Ovary (tissue), 9 donors: Measurements from ENCODE around the gene EIF4G2. TPM values are rescaled to one million over a fixed set of nuclear protein-coding genes. Genes with fewer than 3 reads are reported as not detected.

ENCODE experiments used
- DNase-seq, 5 donors: peaks; one replicate each; pipeline ENCODE4 v3.0.0-alpha.2; 2019 to 2020
- H3K27ac ChIP-seq, 2 donors: fragments of 200-600 bp; one replicate each; pipeline versions ENCODE4 v1.5.1 to v1.8.0; 2019 to 2022
- H3K27me3 ChIP-seq: fragments of 200-600 bp; one replicate; pipeline ENCODE4 v1.8.0; 2022
- H3K36me3 ChIP-seq: fragments of 200-600 bp; sonication (generic); one replicate; pipeline ENCODE4 v1.5.1; 2019
- H3K4me1 ChIP-seq: one replicate; pipeline ENCODE4 v1.8.1; 2013; ENCODE audit warnings: mild to moderate bottlenecking, moderate library complexity; ENCODE audit not compliant: insufficient read depth
- H3K4me3 ChIP-seq: fragments of 200-600 bp; sonication (generic); one replicate; pipeline ENCODE4 v1.5.1; 2017
- H3K9me3 ChIP-seq, 2 donors: fragments of 200-600 bp in 1 of 2; sonication (generic) in 1 of 2; one replicate each; pipeline versions ENCODE4 v1.5.1 to v1.8.1; 2013 to 2019; ENCODE audit warnings: mild to moderate bottlenecking in 1 of 2, moderate library complexity in 1 of 2
- CTCF ChIP-seq, 3 donors: fragments of 450-650 bp in 2 of 3; fragments of 200-600 bp in 1 of 3; IDR thresholded peaks; one replicate each; pipeline versions ENCODE4 v1.5.1 to v1.8.0; 2016 to 2022; ENCODE audit warnings: antibody characterized with exemption in 3 of 3, mild to moderate bottlenecking in 1 of 3
- EP300 ChIP-seq: sonication (generic); formaldehyde crosslinking; IDR thresholded peaks from one replicate; pipeline ENCODE4 v1.6.1; 2017; ENCODE audit warnings: antibody characterized with exemption
- POLR2A ChIP-seq: fragments of 450-650 bp; IDR thresholded peaks from one replicate; pipeline ENCODE4 v1.6.1; 2017; ENCODE audit warnings: antibody characterized with exemption, mild to moderate bottlenecking, moderate library complexity
- WGBS, 3 donors: extraction: QIAGEN DNeasy Blood & Tissue Kit in 1 of 3; methylation state at CpG; one replicate each; pipeline versions ENCODE4 v1.1.5 to v1.1.7; 2013 to 2017; 5-methylcytosine and 5-hydroxymethylcytosine counted together
- intact Hi-C, 4 donors: fragments of 100-400 bp; cut with DNase I; formaldehyde crosslinking; loops; one replicate each; pipeline versions ENCODE4 v1.11.0 to v1.15.1; 2022 to 2023
- polyA plus RNA-seq, 2 donors: library from polyadenylated mRNA; stranded (reverse); fragments of 200-250 nt in 1 of 2; fragments of 350-450 nt in 1 of 2; fragmentation: Illumina TruSeq in 1 of 2; extraction: RNeasy Lipid Tissue Mini Kit (QIAGEN cat#74804) in 1 of 2; gene quantifications; one replicate each; pipeline ENCODE4 v1.2.3, GENCODE V29; 2013 to 2014
- total RNA-seq, 7 donors: library from RNA; depleted of rRNA in 2 of 7; stranded (reverse); fragments of >200 nt in 2 of 7; fragmentation: NEBNext Ultra II Directional in 3 of 7; extraction: Animal tissue kit (Norgen Biotek cat#: 25700) in 3 of 7; gene quantifications; one replicate each; pipeline versions ENCODE4 v1.1.0 to v1.2.4, GENCODE V29; 2016 to 2023
- donor health status: DM: no; HTN: no; CAD: no; lungs with moderate emphysema.
- donor health status: DM: no; HTN: no; CAD: no.
- donor health status: Bipolar disorder and iron deficiency.
- donor health status: DM: yes; HTN: yes; CAD: no.
- donor health status: DM: no; HTN: no; CAD: no.
- donor health status: DM: yes; HTN: yes; CAD: no.

The EIF4G2 gene
- total and polyA plus RNA-seq, 9 donors: 206 to 761 (median 582) TPM

GRCh38 chr11:10771457-10771856 is 37.3 kb downstream of the EIF4G2 start:
- WGBS, 3 donors: 88 to 98% (median 97%) methylated on average over 1 of the region's 1 CpG
- TF ChIP-seq EP300: no peak
- no peak for TF ChIP-seq CTCF (IDR thresholded peaks at IDR 0.05)
- TF ChIP-seq POLR2A: no peak
- Histone ChIP-seq H3K4me1 (no peaks in the 10 kb centered on the region), H3K27me3 (no peaks in the 10 kb centered on the region), H3K9me3 (no peaks in the 10 kb centered on the region), H3K36me3 (no peaks in the 10 kb centered on the region), H3K4me3 (no peak overlapping the region), H3K27ac (no peak overlapping the region)
- intact Hi-C loops: no loop called here
- no peak for DNase-seq

GRCh38 chr11:10770626-10771254 is 38.0 kb downstream of the EIF4G2 start:
- TF ChIP-seq EP300 (no peak), POLR2A (no peak), CTCF (IDR thresholded peaks at IDR 0.05) (no peak)
- WGBS, 3 donors: 25 to 50% (median 44%) methylated on average over 2 of the region's 2 CpGs
- Histone ChIP-seq H3K27ac (no peak overlapping the region), H3K9me3 (no peaks in the 10 kb centered on the region), H3K4me1 (no peaks in the 10 kb centered on the region), H3K36me3 (no peaks in the 10 kb centered on the region), H3K27me3 (no peaks in the 10 kb centered on the region), H3K4me3 (no peak overlapping the region)
- DNase-seq: no peak
- intact Hi-C loops: no loop called here

GRCh38 chr11:10764412-10764811 is 44.3 kb downstream of the EIF4G2 start:
- DNase-seq: no peak
- Histone ChIP-seq H3K36me3 (no peaks in the 10 kb centered on the region), H3K27ac (no peak overlapping the region), H3K4me1 (no peaks in the 10 kb centered on the region), H3K27me3 (no peaks in the 10 kb centered on the region), H3K9me3 (no peaks in the 10 kb centered on the region), H3K4me3 (no peak overlapping the region)
- 88 to 91% (median 89%) methylated on average over 12 of the region's 12 CpGs for WGBS, 3 donors
- intact Hi-C loops: no loop called here
- TF ChIP-seq POLR2A (no peak), EP300 (no peak), CTCF (IDR thresholded peaks at IDR 0.05) (no peak)

GRCh38 chr11:10763766-10764165 is 45.0 kb downstream of the EIF4G2 start:
- H3K36me3 ChIP-seq: no peaks in the 10 kb centered on the region
- H3K4me1 ChIP-seq: no peaks in the 10 kb centered on the region
- no peak overlapping the region for H3K4me3 ChIP-seq
- intact Hi-C loops: no loop called here
- no peaks in the 10 kb centered on the region for H3K27me3 ChIP-seq
- no peak for DNase-seq
- H3K27ac ChIP-seq: no peak overlapping the region
- no peak for TF ChIP-seq CTCF (IDR thresholded peaks at IDR 0.05)
- TF ChIP-seq POLR2A: no peak
- no peak for TF ChIP-seq EP300
- WGBS, 3 donors: 29 to 56% (median 34%) methylated on average over 4 of the region's 4 CpGs
- H3K9me3 ChIP-seq: no peaks in the 10 kb centered on the region
